ENCODE results near the gene AXIN1.

The AXIN1 gene

GRCh38 chr16:296806-297510 lies 55.6 kb downstream of the AXIN1 start:
- no peak for DNase-seq

GRCh38 chr16:296276-296675 lies 56.2 kb downstream of the AXIN1 start:
- DNase-seq = no peak

GRCh38 chr16:293043-293775 lies 59.3 kb downstream of the AXIN1 start:
- DNase-seq = no peak

GRCh38 chr16:291539-291938 lies 61.0 kb downstream of the AXIN1 start:
- no peak for DNase-seq

- DNase-seq = no peak
Observed at GRCh38 chr16:290681-291405, 61.7 kb downstream of the AXIN1 start.

- DNase-seq = no peak
Observed at GRCh38 chr16:290015-290680, 62.4 kb downstream of the AXIN1 start.

- no peak for DNase-seq
Observed at GRCh38 chr16:289395-289997, 63.0 kb downstream of the AXIN1 start.

GRCh38 chr16:287981-288920 lies 64.3 kb downstream of the AXIN1 start:
- DNase-seq = no peak

GRCh38 chr16:287298-287811 lies 65.2 kb downstream of the AXIN1 start:
- DNase-seq = peak; percentile 33

GRCh38 chr16:286491-287297 lies 65.8 kb downstream of the AXIN1 start:
- DNase-seq = no peak

GRCh38 chr16:285146-286055 lies 67.1 kb downstream of the AXIN1 start:
- no peak for DNase-seq

GRCh38 chr16:284204-285120 lies 68.1 kb downstream of the AXIN1 start:
- no peak for DNase-seq

- no peak for DNase-seq
Observed at GRCh38 chr16:283033-283805, 69.3 kb downstream of the AXIN1 start, which contains the start of gene PDIA2. TSS of gene PDIA2 (plus strand) at chr16:283164. CDS start at chr16:283170, 6 bp downstream.

- DNase-seq = no peak
Observed at GRCh38 chr16:282491-282890, 70.0 kb downstream of the AXIN1 start.

- DNase-seq = no peak
Observed at GRCh38 chr16:281660-282255, 70.8 kb downstream of the AXIN1 start.

GRCh38 chr16:280991-281659 lies 71.4 kb downstream of the AXIN1 start:
- DNase-seq = no peak
